ENCODE data around the gene SUSD1. TPM values are rescaled to one million over a fixed set of nuclear protein-coding genes. Genes with fewer than 3 reads are reported as not detected.

Gene SUSD1
- total RNA-seq, 2 experiments from 2014 or later, result 2.5 TPM

- peaks cover 9% of the 10 kb centered on the region for H3K4me1 Mint-ChIP-seq
- no peak overlapping the region for H3K27ac Mint-ChIP-seq
- H3K27me3 Mint-ChIP-seq, result no peaks in the 10 kb centered on the region
- DNase-seq (no peak), ATAC-seq (no peak)
- CTCF ChIA-PET, result interaction anchor here (1.1 kb wide), 1 partner anchor 77 kb away, joined by 3 read pairs; no protein-coding TSS in a partner anchor
- H3K36me3 Mint-ChIP-seq (ENCODE audit: low read depth), result peaks cover 3% of the 10 kb centered on the region
- no peak overlapping the region for H3K4me3 Mint-ChIP-seq
- peaks cover 2% of the 10 kb centered on the region for H3K9me3 Mint-ChIP-seq (ENCODE audit: low read depth)
- intact Hi-C loops (cut with DNase I, micrococcal nuclease), result no loop called here
- POLR2A ChIA-PET, result no interaction called here
Observed at GRCh38 chr9:112188884-112189283, 13.8 kb upstream of the SUSD1 start.

GRCh38 chr9:112187404-112187803 is 12.3 kb upstream of the SUSD1 start:
- H3K4me1 Mint-ChIP-seq, result peaks cover 8% of the 10 kb centered on the region
- H3K27me3 Mint-ChIP-seq, result peaks cover 4% of the 10 kb centered on the region
- ChIA-PET POLR2A (no interaction called here), CTCF (interaction anchor here (0.6 to 0.8 kb wide), 2 partner anchors 13 to 136 kb away, joined by 3 read pairs; no protein-coding TSS in a partner anchor)
- DNase-seq (no peak), ATAC-seq (no peak)
- H3K36me3 Mint-ChIP-seq (ENCODE audit: low read depth), result peaks cover 3% of the 10 kb centered on the region
- H3K4me3 Mint-ChIP-seq, result no peak overlapping the region
- intact Hi-C loops (cut with DNase I, micrococcal nuclease), result no loop called here
- peaks cover 6% of the 10 kb centered on the region for H3K9me3 Mint-ChIP-seq (ENCODE audit: low read depth)
- no peak overlapping the region for H3K27ac Mint-ChIP-seq

- POLR2A ChIA-PET, result no interaction called here
- ATAC-seq (no peak), DNase-seq (no peak)
- H3K27me3 Mint-ChIP-seq, result peaks cover 5% of the 10 kb centered on the region
- CTCF ChIA-PET, result no interaction called here
- no peak overlapping the region for H3K27ac Mint-ChIP-seq
- no peak overlapping the region for H3K4me3 Mint-ChIP-seq
- H3K36me3 Mint-ChIP-seq (ENCODE audit: low read depth), result peaks cover 3% of the 10 kb centered on the region
- intact Hi-C loops (cut with DNase I, micrococcal nuclease), result no loop called here
- peaks cover 8% of the 10 kb centered on the region for H3K4me1 Mint-ChIP-seq
- peaks cover 7% of the 10 kb centered on the region for H3K9me3 Mint-ChIP-seq (ENCODE audit: low read depth)
Observed at GRCh38 chr9:112186695-112187094, 11.6 kb upstream of the SUSD1 start.

GRCh38 chr9:112184946-112185345 is 9.8 kb upstream of the SUSD1 start:
- no peak overlapping the region for H3K4me3 Mint-ChIP-seq
- POLR2A ChIA-PET, result no interaction called here

GRCh38 chr9:112184221-112184620 is 9.1 kb upstream of the SUSD1 start:
- POLR2A ChIA-PET, result no interaction called here
- H3K27me3 Mint-ChIP-seq, result peaks cover 5% of the 10 kb centered on the region
- peaks cover 6% of the 10 kb centered on the region for H3K9me3 Mint-ChIP-seq (ENCODE audit: low read depth)
- H3K4me3 Mint-ChIP-seq, result no peak overlapping the region
- no peak overlapping the region for H3K27ac Mint-ChIP-seq
- no peaks in the 10 kb centered on the region for H3K36me3 Mint-ChIP-seq (ENCODE audit: low read depth)
- intact Hi-C loops (cut with DNase I, micrococcal nuclease), result loop anchor here in 1 of 2 experiments (5.0 kb wide), 1 partner anchor 62 kb away; no protein-coding TSS in a partner anchor
- H3K4me1 Mint-ChIP-seq, result peaks cover 27% of the 10 kb centered on the region
- CTCF ChIA-PET, result interaction anchor here (0.8 to 1.0 kb wide), 2 partner anchors 10 to 535 kb away, joined by 3 read pairs; no protein-coding TSS in a partner anchor
- DNase-seq (no peak), ATAC-seq (no peak)

More at GRCh38 chr9:112184946-112185345, 9.8 kb upstream of the SUSD1 start:
- no peaks in the 10 kb centered on the region for H3K36me3 Mint-ChIP-seq (ENCODE audit: low read depth)
- CTCF ChIA-PET, result no interaction called here
- H3K9me3 Mint-ChIP-seq (ENCODE audit: low read depth), result peaks cover 6% of the 10 kb centered on the region
- H3K27ac Mint-ChIP-seq, result no peak overlapping the region
- intact Hi-C loops (cut with DNase I, micrococcal nuclease), result loop anchor here in 1 of 2 experiments (5.0 kb wide), 1 partner anchor 63 kb away; no protein-coding TSS in a partner anchor
- peaks cover 5% of the 10 kb centered on the region for H3K27me3 Mint-ChIP-seq
- ATAC-seq (no peak), DNase-seq (no peak)
- H3K4me1 Mint-ChIP-seq, result peaks cover 23% of the 10 kb centered on the region

GRCh38 chr9:112180387-112180881 is 5.3 kb upstream of the SUSD1 start:
- Mint-ChIP-seq H3K27me3 (peaks cover 14% of the 10 kb centered on the region), H3K9me3 (ENCODE audit: low read depth) (peaks cover 6% of the 10 kb centered on the region), H3K4me3 (peak overlapping the region; percentile 18), H3K27ac (peak overlapping the region; percentile 5), H3K4me1 (peaks cover 30% of the 10 kb centered on the region), H3K36me3 (ENCODE audit: low read depth) (peaks cover 2% of the 10 kb centered on the region)
- intact Hi-C loops (cut with DNase I, micrococcal nuclease), result loop anchor here in 1 of 2 experiments (1.0 to 5.0 kb wide), 2 partner anchors 58 to 153 kb away; partner anchors contain the start of gene PTBP3
- ChIA-PET POLR2A (no interaction called here), CTCF (interaction anchor here (0.7 to 1.2 kb wide), 4 partner anchors 18 to 106 kb away, joined by 3 to 4 read pairs (median 4); no protein-coding TSS in a partner anchor)
- DNase-seq (peak; percentile 74), ATAC-seq (peak; percentile 87)

- ATAC-seq, result no peak
- no peak for DNase-seq
- intact Hi-C loops (cut with DNase I, micrococcal nuclease), result loop anchor here in 1 of 2 experiments (1.0 to 10.0 kb wide), 4 partner anchors 58 to 1045 kb away; partner anchors contain the start of genes FKBP15, PTBP3, SLC31A1 and SNX30
- CTCF ChIA-PET, result interaction anchor here (1.0 kb wide), 1 partner anchor 65 kb away, joined by 3 read pairs; no protein-coding TSS in a partner anchor
- Mint-ChIP-seq H3K27ac (no peak overlapping the region), H3K4me1 (peaks cover 32% of the 10 kb centered on the region), H3K9me3 (ENCODE audit: low read depth) (peaks cover 6% of the 10 kb centered on the region), H3K36me3 (ENCODE audit: low read depth) (peaks cover 2% of the 10 kb centered on the region), H3K27me3 (peaks cover 16% of the 10 kb centered on the region), H3K4me3 (no peak overlapping the region)
- POLR2A ChIA-PET, result no interaction called here
Observed at GRCh38 chr9:112179816-112180215, 4.7 kb upstream of the SUSD1 start.

GRCh38 chr9:112176524-112176923 is 1.4 kb upstream of the SUSD1 start:
- Mint-ChIP-seq H3K27me3 (peaks cover 11% of the 10 kb centered on the region), H3K27ac (no peak overlapping the region), H3K4me3 (no peak overlapping the region), H3K9me3 (ENCODE audit: low read depth) (no peaks in the 10 kb centered on the region), H3K36me3 (ENCODE audit: low read depth) (peaks cover 2% of the 10 kb centered on the region), H3K4me1 (peaks cover 55% of the 10 kb centered on the region)
- intact Hi-C loops (cut with DNase I, micrococcal nuclease), result loop anchor here in 1 of 2 experiments (10.0 kb wide), 2 partner anchors 578 to 1048 kb away; partner anchors contain the start of genes FKBP15, SLC31A1 and SNX30
- ChIA-PET POLR2A (interaction anchor here (0.7 kb wide), 1 partner anchor 310 kb away, joined by 3 read pairs; the partner anchor contains the start of gene KIAA1958), CTCF (interaction anchor here (0.6 to 1.2 kb wide), 4 partner anchors 17 to 544 kb away, joined by 3 to 5 read pairs (median 3); no protein-coding TSS in a partner anchor)
- peak; percentile 15 for DNase-seq
- no peak for ATAC-seq

GRCh38 chr9:112175796-112176315 is 759 bp upstream of the SUSD1 start:
- ChIA-PET POLR2A (no interaction called here), CTCF (interaction anchor here (0.6 to 0.9 kb wide), 2 partner anchors 54 to 186 kb away, joined by 3 read pairs; no protein-coding TSS in a partner anchor)
- no peak for DNase-seq
- Mint-ChIP-seq H3K4me3 (peak overlapping the region; percentile 49), H3K27ac (peak overlapping the region; percentile 19), H3K27me3 (peaks cover 11% of the 10 kb centered on the region), H3K36me3 (ENCODE audit: low read depth) (peaks cover 2% of the 10 kb centered on the region), H3K9me3 (ENCODE audit: low read depth) (no peaks in the 10 kb centered on the region), H3K4me1 (peaks cover 48% of the 10 kb centered on the region)
- intact Hi-C loops (cut with DNase I, micrococcal nuclease), result loop anchor here (1.0 to 10.0 kb wide), 4 partner anchors 157 to 1049 kb away; partner anchors contain the start of genes PTBP3 (in 2 of the 2), FKBP15 (in 1 of the 2), SLC31A1 (in 1 of the 2) and SNX30 (in 1 of the 2)
- ATAC-seq, result no peak

- Mint-ChIP-seq H3K27ac (peak overlapping the region; percentile 92), H3K4me1 (peaks cover 38% of the 10 kb centered on the region), H3K36me3 (ENCODE audit: low read depth) (peaks cover 2% of the 10 kb centered on the region), H3K4me3 (peak overlapping the region; percentile 75), H3K9me3 (ENCODE audit: low read depth) (no peaks in the 10 kb centered on the region), H3K27me3 (peaks cover 11% of the 10 kb centered on the region)
- POLR2A ChIA-PET, result interaction anchor here (1.0 kb wide), 1 partner anchor 159 kb away, joined by 4 read pairs; the partner anchor contains the start of gene PTBP3
- CTCF ChIA-PET, result interaction anchor here (0.7 kb wide), 1 partner anchor 11 kb away, joined by 3 read pairs; no protein-coding TSS in a partner anchor
- intact Hi-C loops (cut with DNase I, micrococcal nuclease), result loop anchor here (1.0 to 10.0 kb wide), 5 partner anchors 158 to 1050 kb away; partner anchors contain the start of genes FKBP15 (in 1 of the 2), KIAA1958 (in 1 of the 2), PTBP3 (in 1 of the 2) and SLC31A1 (in 1 of the 2)
- ATAC-seq (peak; percentile 87), DNase-seq (peak; percentile 87)
Observed at GRCh38 chr9:112174222-112174964, 704 bp downstream of the SUSD1 start.
